Astrocyte of the cerebellum (primary cell): Measurements from ENCODE around the gene LRRC47.

Experiments used
- DNase-seq: peaks from one replicate; pipeline ENCODE4 v3.0.0-alpha.2; 2011; ENCODE audit warnings: low read depth
- H3K4me3 ChIP-seq: 2 replicates; pipeline ENCODE4 v1.5.1; 2011; ENCODE audit warnings: mild to moderate bottlenecking, low read depth, low read length, moderate library complexity
- in situ Hi-C: cut with HindIII; loops from 2 replicates; pipeline ENCODE4 v1.10.0; 2017; ENCODE audit warnings: low sequenced_read_pairs
- TF ChIP-seq, protein P1 (sequence below): IDR thresholded peaks from 2 replicates; pipeline ENCODE4 v1.5.1; 2012; ENCODE audit warnings: low read length, low read depth, moderate library complexity, mild to moderate bottlenecking; ENCODE audit errors: missing control alignments

Gene LRRC47

GRCh38 chr1:3822421-3822820 is 26.1 kb upstream of the LRRC47 start:
- no peak for DNase-seq
- in situ Hi-C loops = no loop called here
- TF ChIP-seq, protein P1, sequence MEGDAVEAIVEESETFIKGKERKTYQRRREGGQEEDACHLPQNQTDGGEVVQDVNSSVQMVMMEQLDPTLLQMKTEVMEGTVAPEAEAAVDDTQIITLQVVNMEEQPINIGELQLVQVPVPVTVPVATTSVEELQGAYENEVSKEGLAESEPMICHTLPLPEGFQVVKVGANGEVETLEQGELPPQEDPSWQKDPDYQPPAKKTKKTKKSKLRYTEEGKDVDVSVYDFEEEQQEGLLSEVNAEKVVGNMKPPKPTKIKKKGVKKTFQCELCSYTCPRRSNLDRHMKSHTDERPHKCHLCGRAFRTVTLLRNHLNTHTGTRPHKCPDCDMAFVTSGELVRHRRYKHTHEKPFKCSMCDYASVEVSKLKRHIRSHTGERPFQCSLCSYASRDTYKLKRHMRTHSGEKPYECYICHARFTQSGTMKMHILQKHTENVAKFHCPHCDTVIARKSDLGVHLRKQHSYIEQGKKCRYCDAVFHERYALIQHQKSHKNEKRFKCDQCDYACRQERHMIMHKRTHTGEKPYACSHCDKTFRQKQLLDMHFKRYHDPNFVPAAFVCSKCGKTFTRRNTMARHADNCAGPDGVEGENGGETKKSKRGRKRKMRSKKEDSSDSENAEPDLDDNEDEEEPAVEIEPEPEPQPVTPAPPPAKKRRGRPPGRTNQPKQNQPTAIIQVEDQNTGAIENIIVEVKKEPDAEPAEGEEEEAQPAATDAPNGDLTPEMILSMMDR = no peak

DNA sequence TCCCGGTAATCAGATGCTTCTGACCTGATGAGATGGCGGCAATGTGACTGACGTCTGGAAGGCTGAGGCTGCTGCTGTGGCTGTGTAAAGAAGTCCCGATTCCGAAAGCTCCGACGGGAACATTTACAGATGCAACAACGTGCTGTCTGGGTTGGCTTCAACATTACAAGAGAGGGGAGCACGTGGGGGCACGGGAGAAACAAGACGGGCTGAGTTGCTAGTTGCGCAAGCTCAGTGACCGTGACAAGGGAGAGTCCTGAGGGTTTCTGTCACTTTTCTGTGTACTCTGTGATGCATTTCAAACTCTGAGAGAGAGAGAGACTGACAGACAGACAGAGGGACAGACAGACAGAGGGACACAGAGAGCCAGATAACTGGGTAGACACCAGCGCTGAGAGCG is 25.6 kb upstream of the LRRC47 start:
- TF ChIP-seq, protein P1 = no peak
- no peak for DNase-seq
- no peak overlapping the region for H3K4me3 ChIP-seq
- in situ Hi-C loops = no loop called here

More at GRCh38 chr1:3822421-3822820, 26.1 kb upstream of the LRRC47 start:
- H3K4me3 ChIP-seq = no peak overlapping the region

DNA sequence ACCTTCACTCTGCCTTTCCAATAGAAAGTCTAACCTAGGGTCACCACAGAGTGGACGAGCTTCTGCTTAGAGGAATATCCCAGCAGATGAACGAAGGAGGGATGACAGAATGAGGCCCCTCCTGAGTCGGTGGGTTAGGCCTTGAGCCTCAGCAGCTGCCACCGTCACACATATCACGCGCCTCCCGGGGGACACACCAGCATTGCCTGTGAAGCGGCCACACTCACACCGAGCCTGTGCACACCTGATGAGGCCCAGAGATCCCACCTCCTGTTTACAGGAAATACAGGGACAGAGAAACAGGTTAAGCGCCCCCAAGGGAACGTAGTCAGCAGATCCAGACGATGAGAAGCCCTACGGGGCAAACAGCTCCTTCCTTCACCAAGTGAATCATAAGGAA is 25.1 kb upstream of the LRRC47 start:
- TF ChIP-seq, protein P1 = no peak
- DNase-seq = no peak
- H3K4me3 ChIP-seq = no peak overlapping the region
- in situ Hi-C loops = no loop called here

- H3K4me3 ChIP-seq = no peak overlapping the region
- TF ChIP-seq, protein P1 = no peak
- peak; percentile 45 for DNase-seq
- in situ Hi-C loops = no loop called here
These were observed 24.7 kb upstream of the LRRC47 start for GRCh38 chr1:3821004-3821403.

DNA sequence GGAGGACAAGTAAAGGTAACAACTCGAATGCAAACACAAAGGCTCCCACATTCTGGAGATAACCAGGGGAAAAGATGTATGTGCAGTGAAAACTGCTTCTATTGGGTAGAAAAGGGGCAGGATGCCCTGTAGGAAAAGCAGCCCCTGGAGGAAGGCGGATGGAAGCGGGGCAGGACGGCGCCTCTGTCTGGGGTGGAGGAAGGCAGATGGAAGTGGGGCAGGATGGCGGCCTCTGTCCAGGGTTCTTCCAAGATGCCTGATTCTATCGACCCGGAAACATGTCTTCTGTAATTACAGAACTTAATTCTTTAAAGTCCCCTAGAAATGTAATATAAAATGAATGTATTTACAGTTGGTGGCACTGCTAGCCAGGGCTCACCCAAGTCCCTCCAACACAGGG is 24.0 kb upstream of the LRRC47 start:
- no peak overlapping the region for H3K4me3 ChIP-seq
- TF ChIP-seq, protein P1 = no peak
- in situ Hi-C loops = no loop called here
- DNase-seq = no peak

DNA sequence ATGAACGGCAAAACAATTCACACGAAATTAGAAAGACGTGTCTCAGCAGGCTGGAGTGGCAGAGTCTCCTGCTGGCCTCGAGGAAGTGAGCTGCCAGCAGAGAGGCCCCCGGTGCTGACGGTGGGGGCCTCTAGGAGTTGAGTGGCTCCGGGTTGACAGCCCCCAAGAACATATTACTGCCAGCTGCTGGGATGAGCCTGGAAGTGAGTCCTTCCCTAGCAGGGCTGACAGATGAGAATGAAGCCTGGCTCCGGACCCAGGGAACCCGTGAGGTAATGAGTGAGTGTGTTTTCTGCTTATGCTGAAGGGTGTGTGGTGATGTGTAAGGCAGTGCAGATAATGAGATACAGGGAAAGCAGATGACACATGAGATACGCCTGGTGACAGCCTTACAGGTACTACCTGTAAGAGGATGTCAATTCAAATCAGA is 23.5 kb upstream of the LRRC47 start:
- in situ Hi-C loops = no loop called here
- TF ChIP-seq, protein P1 = no peak
- DNase-seq = no peak
- H3K4me3 ChIP-seq = no peak overlapping the region
